GM19193 (cell line): ENCODE data around the gene EFNA4.

Experiments used
- POLR2A ChIP-seq: IDR thresholded peaks from 4 replicates; pipeline ENCODE4 v1.6.1; 2011; ENCODE audit not compliant: insufficient read depth, insufficient read length; ENCODE audit errors: extremely low read depth

The EFNA4 gene

GRCh38 chr1:155063550-155064110, at the start of gene EFNA4:
TSS of gene EFNA4 (plus strand) at chr1:155063740. CDS start at chr1:155063824, 84 bp downstream.
- TF ChIP-seq POLR2A: peak; percentile 68

DNA sequence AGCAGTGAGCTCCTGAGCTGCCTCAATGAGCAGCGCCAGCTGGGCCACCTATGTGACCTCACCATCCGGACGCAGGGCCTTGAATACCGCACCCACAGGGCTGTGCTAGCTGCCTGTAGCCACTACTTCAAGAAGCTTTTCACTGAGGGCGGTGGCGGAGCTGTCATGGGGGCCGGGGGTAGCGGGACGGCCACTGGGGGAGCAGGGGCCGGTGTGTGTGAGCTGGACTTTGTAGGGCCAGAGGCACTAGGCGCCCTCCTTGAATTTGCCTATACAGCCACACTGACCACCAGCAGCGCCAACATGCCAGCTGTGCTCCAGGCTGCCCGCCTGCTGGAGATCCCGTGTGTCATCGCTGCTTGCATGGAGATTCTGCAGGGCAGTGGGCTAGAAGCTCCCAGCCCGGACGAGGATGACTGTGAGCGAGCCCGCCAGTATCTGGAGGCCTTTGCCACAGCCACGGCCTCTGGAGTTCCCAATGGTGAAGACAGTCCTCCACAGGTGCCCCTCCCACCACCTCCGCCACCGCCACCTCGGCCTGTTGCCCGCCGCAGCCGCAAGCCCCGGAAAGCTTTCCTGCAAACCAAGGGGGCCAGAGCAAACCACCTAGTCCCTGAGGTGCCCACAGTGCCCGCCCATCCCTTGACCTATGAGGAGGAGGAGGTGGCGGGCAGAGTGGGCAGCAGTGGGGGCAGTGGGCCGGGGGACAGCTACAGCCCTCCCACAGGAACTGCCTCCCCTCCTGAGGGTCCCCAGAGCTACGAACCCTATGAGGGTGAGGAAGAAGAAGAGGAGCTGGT, 48.6 kb upstream of the EFNA4 start:
- no peak for TF ChIP-seq POLR2A

DNA sequence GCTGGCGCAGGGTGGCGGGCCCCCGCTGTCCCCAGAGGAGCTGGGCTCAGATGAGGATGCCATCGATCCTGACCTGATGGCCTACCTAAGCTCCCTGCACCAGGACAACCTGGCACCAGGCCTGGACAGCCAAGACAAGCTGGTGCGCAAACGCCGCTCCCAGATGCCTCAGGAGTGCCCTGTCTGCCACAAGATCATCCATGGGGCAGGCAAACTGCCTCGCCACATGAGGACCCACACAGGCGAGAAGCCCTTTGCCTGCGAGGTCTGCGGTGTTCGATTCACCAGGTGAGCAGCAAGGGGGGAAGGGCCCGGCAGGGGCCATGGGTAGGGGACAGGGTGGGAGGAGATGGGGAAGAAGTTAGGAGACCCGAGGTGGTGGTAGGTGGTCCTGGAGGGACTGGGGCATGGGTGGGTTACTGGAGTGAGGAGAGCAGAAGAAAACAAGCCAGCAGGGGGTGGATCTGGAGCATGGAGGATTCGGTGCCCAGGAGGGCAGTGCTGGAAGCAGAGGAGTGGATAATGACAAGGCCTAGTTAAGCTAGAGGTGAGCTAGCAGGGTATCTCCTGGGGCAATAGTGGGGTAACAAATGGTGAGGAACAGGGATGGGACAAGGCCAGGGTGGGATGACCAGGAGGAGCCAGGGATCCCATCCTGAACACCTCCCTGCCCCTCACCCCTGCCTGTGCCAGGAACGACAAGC, 47.9 kb upstream of the EFNA4 start:
- no peak for TF ChIP-seq POLR2A

GRCh38 chr1:155016231-155016831, 47.2 kb upstream of the EFNA4 start:
- no peak for TF ChIP-seq POLR2A

- TF ChIP-seq POLR2A: peak; percentile 46
These were observed 46.2 kb upstream of the EFNA4 start for GRCh38 chr1:155017041-155017945.

- TF ChIP-seq POLR2A: peak; percentile 18
These were observed 45.6 kb upstream of the EFNA4 start for GRCh38 chr1:155017946-155018316.

DNA sequence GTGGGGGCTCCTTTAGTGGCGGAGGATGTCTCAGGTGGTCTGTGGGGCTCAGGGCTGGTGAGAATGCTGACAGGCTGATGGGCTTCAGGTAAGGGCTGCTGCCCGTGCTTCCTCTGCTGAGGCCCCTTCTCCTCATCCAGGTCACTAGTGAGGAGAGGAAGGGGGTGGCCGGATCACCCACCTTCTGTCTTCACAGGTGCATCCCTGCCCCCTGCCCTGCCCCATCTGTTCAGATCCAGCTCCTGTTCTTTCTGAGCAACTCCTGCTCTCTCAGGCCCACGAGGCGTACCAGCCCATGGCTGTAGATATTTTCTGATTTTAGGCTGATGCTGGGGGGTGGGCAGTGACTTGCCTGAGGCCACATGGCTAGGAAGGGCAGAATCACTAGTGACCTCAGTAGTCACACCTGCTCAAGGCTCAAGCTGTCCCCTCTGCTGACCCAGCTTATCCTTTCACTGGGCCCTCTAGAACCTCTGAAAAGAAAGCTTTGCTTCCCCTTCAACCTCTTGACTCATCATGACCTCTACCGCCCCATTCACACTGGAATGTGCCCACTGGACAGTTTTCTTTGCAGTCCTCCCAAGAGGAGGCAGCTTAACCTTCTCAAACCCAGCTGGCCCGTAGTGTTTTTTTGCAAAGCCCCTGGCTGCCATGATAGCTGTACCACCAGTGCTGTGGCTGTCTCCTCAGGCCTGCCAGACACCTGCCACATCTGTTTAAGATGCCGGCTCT, 44.8 kb upstream of the EFNA4 start:
- TF ChIP-seq POLR2A: no peak

DNA sequence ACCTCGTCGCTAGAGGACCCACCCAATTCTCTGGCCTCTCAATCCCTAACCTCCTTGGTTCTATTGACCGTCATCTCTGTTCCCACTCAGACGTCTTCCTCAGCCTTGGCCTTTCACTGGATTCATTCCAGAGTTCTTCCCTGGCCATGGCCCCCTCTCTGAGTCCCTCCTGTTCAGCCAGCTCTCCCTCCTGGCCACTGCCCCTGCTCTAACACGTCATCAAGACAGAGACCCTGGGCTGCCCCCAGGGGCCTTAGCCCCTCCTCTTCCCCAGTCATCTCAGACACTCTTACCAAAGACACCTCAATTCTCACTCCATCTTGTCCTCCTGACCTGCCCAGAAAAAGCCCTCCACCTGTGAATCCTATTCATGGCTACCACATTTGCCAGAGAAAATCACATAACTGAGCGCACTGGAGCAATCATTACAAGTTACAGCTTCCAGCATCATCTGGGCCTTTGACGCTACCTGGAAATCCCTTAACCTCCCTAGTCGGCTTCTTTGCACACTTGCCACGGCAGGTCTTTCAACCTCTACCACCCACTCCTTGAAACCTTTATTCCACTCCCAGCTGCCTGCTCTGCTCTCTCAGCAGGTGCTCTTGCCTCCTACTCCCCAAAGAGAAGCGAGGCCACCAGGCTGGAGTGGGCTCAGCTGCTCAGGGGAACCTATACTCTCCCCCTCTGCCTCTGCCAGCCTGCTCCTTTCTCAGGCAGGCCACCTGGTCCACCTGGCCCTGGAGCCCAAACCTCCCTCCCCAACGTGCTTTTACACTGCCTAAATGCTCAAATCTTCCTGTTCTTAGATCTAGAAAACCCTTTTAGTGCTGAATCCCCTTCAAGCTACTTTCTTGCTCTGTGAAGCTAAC, 43.9 kb upstream of the EFNA4 start:
- no peak for TF ChIP-seq POLR2A

DNA sequence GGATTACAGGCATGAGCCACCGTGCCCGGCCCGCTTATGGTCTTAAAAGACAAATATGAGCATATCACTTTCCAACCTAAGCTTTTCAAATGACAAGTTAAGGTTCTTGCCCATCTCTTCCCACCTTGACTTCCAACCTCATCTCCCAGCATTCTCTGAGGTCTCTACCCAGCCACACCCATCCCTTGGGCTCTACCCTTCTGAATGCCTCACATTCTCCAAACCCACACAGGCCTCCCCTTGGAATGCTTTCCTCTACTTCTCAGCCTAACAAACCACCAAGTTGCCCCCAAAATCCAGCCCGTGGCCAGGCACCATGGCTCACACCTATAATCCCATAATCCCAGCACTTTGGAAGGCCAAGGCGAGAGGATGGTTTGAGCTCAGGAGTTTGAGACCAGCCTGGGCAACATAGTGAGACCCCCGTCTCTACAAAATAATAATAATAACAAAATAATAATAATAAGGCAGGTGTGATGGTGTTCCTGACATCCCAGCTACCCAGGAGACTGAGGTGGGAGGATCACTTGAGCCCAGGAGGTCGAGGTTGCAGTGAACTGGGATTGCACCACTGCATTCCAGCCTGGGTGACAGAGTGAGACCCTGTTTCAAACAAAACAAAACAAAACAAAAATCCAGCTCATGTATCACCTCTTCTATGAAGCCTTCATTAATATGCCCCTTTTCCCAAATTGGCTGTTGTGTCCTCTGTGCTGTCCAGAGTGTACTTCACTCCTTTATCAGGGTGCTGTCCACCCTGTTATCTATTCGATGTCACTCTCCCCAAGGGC, 41.2 kb upstream of the EFNA4 start:
- no peak for TF ChIP-seq POLR2A

DNA sequence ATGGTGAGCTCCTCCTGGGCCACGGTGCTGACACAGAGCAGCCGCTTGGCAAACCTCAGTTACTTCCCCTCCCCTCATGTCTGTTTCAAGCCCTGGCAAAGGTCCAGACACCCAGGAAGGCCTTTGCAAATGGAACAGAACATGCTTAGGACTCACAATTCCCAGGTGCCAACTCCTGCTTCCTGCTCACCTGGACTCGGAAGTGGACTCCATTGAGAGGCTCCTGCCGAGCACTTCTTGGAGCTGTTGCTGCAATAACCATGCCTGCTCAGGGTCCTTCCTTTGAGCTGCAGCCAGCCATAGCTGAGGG, 40.7 kb upstream of the EFNA4 start:
- no peak for TF ChIP-seq POLR2A

DNA sequence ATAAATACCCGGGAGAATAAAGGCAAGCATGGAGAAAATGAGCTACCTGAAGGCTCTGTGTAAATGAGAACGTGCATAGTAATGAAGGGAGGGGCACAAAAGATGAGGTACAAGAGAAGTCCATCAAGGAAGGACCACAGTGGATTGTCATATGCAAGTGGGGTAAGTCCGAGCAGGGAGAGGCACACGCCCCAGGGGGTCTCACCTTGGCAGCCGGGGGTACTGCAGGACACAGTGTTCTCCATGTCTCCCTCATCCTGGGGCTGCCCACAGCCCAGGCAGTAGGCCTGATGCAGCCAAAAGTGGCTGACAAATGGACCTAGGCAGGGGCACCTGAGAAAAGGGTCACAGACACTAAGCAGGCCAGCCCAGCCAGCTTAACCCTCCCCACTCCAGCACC, 39.9 kb upstream of the EFNA4 start:
- TF ChIP-seq POLR2A: no peak

- TF ChIP-seq POLR2A: no peak
These were observed 39.2 kb upstream of the EFNA4 start for GRCh38 chr1:155024315-155024714.
